ENCODE results near the gene ZBTB8OS.

- TF ChIP-seq EZH2 (IDR thresholded peaks at IDR 0.05) (no peak), POLR2AphosphoS5 (IDR thresholded peaks at IDR 0.05; ENCODE audit: borderline replicate concordance, low read depth, low read length) (no peak)
These were observed 2.1 kb upstream of the ZBTB8OS start for GRCh38 chr1:32652244-32652962.

Measured in SK-N-MC (cell line).